ENCODE results near the gene TNRC18.
"Not testable (repeated sequence)": the region's sequence is repeated elsewhere in the genome, so short reads cannot be mapped to it uniquely, and the experiment has no call there.

Gene TNRC18

DNA sequence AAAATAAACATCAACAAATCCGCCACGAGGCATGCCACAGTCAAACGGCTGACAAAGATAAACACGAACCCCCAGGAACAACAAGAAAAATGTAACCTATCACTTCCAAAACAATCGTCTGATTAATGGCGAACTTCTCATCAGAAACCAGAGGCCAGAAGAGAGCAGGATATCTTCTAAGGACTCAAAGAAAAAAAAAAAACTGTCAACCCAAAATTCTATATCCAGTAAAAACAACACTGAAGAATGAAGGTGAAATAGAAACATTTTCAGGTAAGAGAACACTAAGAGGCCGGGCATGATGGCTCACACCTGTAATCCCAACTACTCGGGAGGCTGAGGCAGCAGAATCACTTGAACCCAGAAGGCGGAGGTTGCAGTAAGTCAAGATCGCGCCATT, 86.6 kb downstream of the TNRC18 start:
- Histone ChIP-seq H3K27me3 (ENCODE audit: low read depth, low read length) (no peaks in the 10 kb centered on the region), H3K36me3 (ENCODE audit: control insufficient read depth in 1 of 2, insufficient read depth in 2 of 2, low read length in 2 of 2) (peaks cover 20 to 70% of the 10 kb centered on the region in 2 donors), H3K9me3 (ENCODE audit: control insufficient read depth in 1 of 2, low read length in 2 of 2) (peaks cover 0 to 10% of the 10 kb centered on the region in 2 donors), H3K27ac (ENCODE audit: low read length) (no peak overlapping the region), H3K4me1 (ENCODE audit: control insufficient read depth in 1 of 2, insufficient read depth in 2 of 2, low read length in 2 of 2) (no peaks in the 10 kb centered on the region), H3K4me3 (ENCODE audit: low read depth in 1 of 2, low read length in 2 of 2) (no peak overlapping the region)

- Histone ChIP-seq H3K27me3 (ENCODE audit: low read depth, low read length) (no peaks in the 10 kb centered on the region), H3K36me3 (ENCODE audit: control insufficient read depth in 1 of 2, insufficient read depth in 2 of 2, low read length in 2 of 2) (peaks cover 25 to 78% of the 10 kb centered on the region in 2 donors)
Observed at GRCh38 chr7:5334671-5335070, 89.0 kb downstream of the TNRC18 start.

GRCh38 chr7:5333121-5334045, 90.3 kb downstream of the TNRC18 start:
- Histone ChIP-seq H3K9me3 (ENCODE audit: control insufficient read depth in 1 of 2, low read length in 2 of 2) (peaks cover 0 to 6% of the 10 kb centered on the region in 2 donors), H3K27me3 (ENCODE audit: low read depth, low read length) (no peaks in the 10 kb centered on the region), H3K36me3 (ENCODE audit: control insufficient read depth in 1 of 2, insufficient read depth in 2 of 2, low read length in 2 of 2) (peaks cover 25 to 71% of the 10 kb centered on the region in 2 donors), H3K4me1 (ENCODE audit: control insufficient read depth in 1 of 2, insufficient read depth in 2 of 2, low read length in 2 of 2) (no peaks in the 10 kb centered on the region), H3K27ac (ENCODE audit: low read length) (no peak overlapping the region), H3K4me3 (ENCODE audit: low read depth in 1 of 2, low read length in 2 of 2) (no peak overlapping the region)

More at GRCh38 chr7:5334671-5335070, 89.0 kb downstream of the TNRC18 start:
- Histone ChIP-seq H3K4me3 (ENCODE audit: low read depth in 1 of 2, low read length in 2 of 2) (no peak overlapping the region), H3K4me1 (ENCODE audit: control insufficient read depth in 1 of 2, insufficient read depth in 2 of 2, low read length in 2 of 2) (no peaks in the 10 kb centered on the region), H3K27ac (ENCODE audit: low read length) (no peak overlapping the region), H3K9me3 (ENCODE audit: control insufficient read depth in 1 of 2, low read length in 2 of 2) (peaks cover 0 to 6% of the 10 kb centered on the region in 2 donors)

GRCh38 chr7:5332579-5332978, 91.1 kb downstream of the TNRC18 start:
- Histone ChIP-seq H3K36me3 (ENCODE audit: control insufficient read depth in 1 of 2, insufficient read depth in 2 of 2, low read length in 2 of 2) (peaks cover 25 to 64% of the 10 kb centered on the region in 2 donors), H3K4me3 (ENCODE audit: low read depth in 1 of 2, low read length in 2 of 2) (no peak overlapping the region), H3K27me3 (ENCODE audit: low read depth, low read length) (no peaks in the 10 kb centered on the region), H3K4me1 (ENCODE audit: control insufficient read depth in 1 of 2, insufficient read depth in 2 of 2, low read length in 2 of 2) (no peaks in the 10 kb centered on the region), H3K9me3 (ENCODE audit: control insufficient read depth in 1 of 2, low read length in 2 of 2) (peaks cover 0 to 6% of the 10 kb centered on the region in 2 donors), H3K27ac (ENCODE audit: low read length) (no peak overlapping the region)

GRCh38 chr7:5330288-5330687, 93.3 kb downstream of the TNRC18 start:
- Histone ChIP-seq H3K4me3 (ENCODE audit: low read depth in 1 of 2, low read length in 2 of 2) (no peak overlapping the region), H3K27ac (ENCODE audit: low read length) (no peak overlapping the region), H3K4me1 (ENCODE audit: control insufficient read depth in 1 of 2, insufficient read depth in 2 of 2, low read length in 2 of 2) (no peaks in the 10 kb centered on the region), H3K27me3 (ENCODE audit: low read depth, low read length) (no peaks in the 10 kb centered on the region), H3K36me3 (ENCODE audit: control insufficient read depth in 1 of 2, insufficient read depth in 2 of 2, low read length in 2 of 2) (peaks cover 16 to 43% of the 10 kb centered on the region in 2 donors), H3K9me3 (ENCODE audit: control insufficient read depth in 1 of 2, low read length in 2 of 2) (no peaks in the 10 kb centered on the region)

GRCh38 chr7:5324961-5325360, 98.7 kb downstream of the TNRC18 start:
- Histone ChIP-seq H3K27me3 (ENCODE audit: low read depth, low read length) (no peaks in the 10 kb centered on the region), H3K36me3 (ENCODE audit: control insufficient read depth in 1 of 2, insufficient read depth in 2 of 2, low read length in 2 of 2) (peaks cover 3 to 49% of the 10 kb centered on the region in 2 donors), H3K9me3 (ENCODE audit: control insufficient read depth in 1 of 2, low read length in 2 of 2) (no peaks in the 10 kb centered on the region), H3K4me1 (ENCODE audit: control insufficient read depth in 1 of 2, insufficient read depth in 2 of 2, low read length in 2 of 2) (no peaks in the 10 kb centered on the region), H3K4me3 (ENCODE audit: low read depth in 1 of 2, low read length in 2 of 2) (no peak overlapping the region), H3K27ac (ENCODE audit: low read length) (no peak overlapping the region)

GRCh38 chr7:5323800-5324781, 99.5 kb downstream of the TNRC18 start:
- H3K36me3 ChIP-seq (ENCODE audit: control insufficient read depth in 1 of 2, insufficient read depth in 2 of 2, low read length in 2 of 2), result peaks cover 4 to 53% of the 10 kb centered on the region in 2 donors
- not testable (repeated sequence) for H3K27me3 ChIP-seq (ENCODE audit: low read depth, low read length); H3K4me3 ChIP-seq (ENCODE audit: low read depth in 1 of 2, low read length in 2 of 2); H3K27ac ChIP-seq (ENCODE audit: low read length); H3K9me3 ChIP-seq (ENCODE audit: control insufficient read depth in 1 of 2, low read length in 2 of 2); H3K4me1 ChIP-seq (ENCODE audit: control insufficient read depth in 1 of 2, insufficient read depth in 2 of 2, low read length in 2 of 2)

DNA sequence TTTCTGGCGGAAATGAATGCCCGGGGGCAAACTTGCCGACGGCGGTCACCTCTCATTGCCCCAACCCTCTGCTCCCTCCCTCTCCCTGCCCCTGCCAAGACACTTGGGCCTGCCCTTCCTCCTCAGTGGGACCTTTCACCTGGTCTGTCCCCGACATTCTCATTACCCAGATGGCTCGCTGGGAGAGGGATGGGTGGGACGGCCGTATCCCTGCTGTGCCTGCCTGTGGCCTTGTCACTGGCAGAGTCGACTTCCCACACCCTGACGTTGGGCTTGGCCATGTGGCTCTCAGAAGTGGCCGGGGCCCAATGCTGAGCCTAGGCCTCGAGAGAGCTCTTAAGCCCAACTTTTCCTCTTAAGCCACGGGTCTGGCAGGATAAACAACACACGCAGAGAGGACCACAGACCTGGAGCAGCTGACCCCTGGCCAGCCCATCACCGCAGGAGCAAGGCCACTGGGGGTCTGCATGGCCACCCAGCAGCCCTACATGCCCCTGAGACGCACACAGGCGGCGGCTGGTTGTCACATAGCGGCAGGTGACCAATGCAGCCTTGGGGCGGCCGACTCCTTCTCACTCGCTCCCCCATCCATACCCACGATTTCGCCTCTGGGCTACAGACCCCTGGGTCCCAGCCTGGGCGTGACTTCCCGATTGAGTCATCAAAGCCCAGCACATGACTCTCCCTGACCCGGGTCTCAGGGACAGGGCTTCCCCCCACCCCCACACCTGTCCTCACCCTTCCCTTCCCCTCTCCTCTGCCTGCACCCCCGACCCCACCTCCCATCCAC, 100.8 kb downstream of the TNRC18 start:
- Histone ChIP-seq H3K4me3 (ENCODE audit: low read depth in 1 of 2, low read length in 2 of 2) (no peak overlapping the region), H3K27ac (ENCODE audit: low read length) (no peak overlapping the region), H3K4me1 (ENCODE audit: control insufficient read depth in 1 of 2, insufficient read depth in 2 of 2, low read length in 2 of 2) (no peaks in the 10 kb centered on the region), H3K9me3 (ENCODE audit: control insufficient read depth in 1 of 2, low read length in 2 of 2) (peaks cover 0 to 8% of the 10 kb centered on the region in 2 donors), H3K36me3 (ENCODE audit: control insufficient read depth in 1 of 2, insufficient read depth in 2 of 2, low read length in 2 of 2) (peaks cover 8 to 60% of the 10 kb centered on the region in 2 donors), H3K27me3 (ENCODE audit: low read depth, low read length) (no peaks in the 10 kb centered on the region)

GRCh38 chr7:5320802-5321396, 102.7 kb downstream of the TNRC18 start:
- Histone ChIP-seq H3K27me3 (ENCODE audit: low read depth, low read length) (no peaks in the 10 kb centered on the region), H3K4me1 (ENCODE audit: control insufficient read depth in 1 of 2, insufficient read depth in 2 of 2, low read length in 2 of 2) (no peaks in the 10 kb centered on the region), H3K4me3 (ENCODE audit: low read depth in 1 of 2, low read length in 2 of 2) (no peak overlapping the region), H3K36me3 (ENCODE audit: control insufficient read depth in 1 of 2, insufficient read depth in 2 of 2, low read length in 2 of 2) (peaks cover 9 to 67% of the 10 kb centered on the region in 2 donors), H3K27ac (ENCODE audit: low read length) (no peak overlapping the region), H3K9me3 (ENCODE audit: control insufficient read depth in 1 of 2, low read length in 2 of 2) (peaks cover 0 to 8% of the 10 kb centered on the region in 2 donors)

- H3K4me3 ChIP-seq (ENCODE audit: low read depth in 1 of 2, low read length in 2 of 2), result no peak overlapping the region
- peaks cover 9 to 72% of the 10 kb centered on the region in 2 donors for H3K36me3 ChIP-seq (ENCODE audit: control insufficient read depth in 1 of 2, insufficient read depth in 2 of 2, low read length in 2 of 2)
- H3K4me1 ChIP-seq (ENCODE audit: control insufficient read depth in 1 of 2, insufficient read depth in 2 of 2, low read length in 2 of 2), result no peaks in the 10 kb centered on the region
- no peak overlapping the region for H3K27ac ChIP-seq (ENCODE audit: low read length)
- H3K9me3 ChIP-seq (ENCODE audit: control insufficient read depth in 1 of 2, low read length in 2 of 2), result peaks cover 0 to 8% of the 10 kb centered on the region in 2 donors
- no peaks in the 10 kb centered on the region for H3K27me3 ChIP-seq (ENCODE audit: low read depth, low read length)
Observed at GRCh38 chr7:5320391-5320790, 103.2 kb downstream of the TNRC18 start.
